ENCODE data around the gene TSPAN7. TPM values are rescaled to one million over a fixed set of nuclear protein-coding genes. Genes with fewer than 3 reads are reported as not detected.

Gene TSPAN7
- total RNA-seq, 1 experiment from 2014 or later: 1.7 TPM

- intact Hi-C loops (cut with micrococcal nuclease; ENCODE audit: unreplicated experiment): no loop called here
- H3K4me3 Mint-ChIP-seq (ENCODE audit: unreplicated experiment): no peak overlapping the region
- no peak overlapping the region for H3K27ac Mint-ChIP-seq (ENCODE audit: unreplicated experiment)
- ChIA-PET POLR2A (no interaction called here), CTCF (no interaction called here)
- TF ChIP-seq CTCF (IDR thresholded peaks at IDR 0.05; ENCODE audit: insufficient read depth in 1 of 2, low read depth in 1 of 2, low read length in 1 of 2, severe bottlenecking in 1 of 2, unreplicated experiment in 1 of 2): no peak
- no peaks in the 10 kb centered on the region for H3K4me1 Mint-ChIP-seq (ENCODE audit: low read depth, unreplicated experiment)
- DNase-seq: no peak
- H3K36me3 ChIP-seq (ENCODE audit: control insufficient read depth, insufficient read depth, low read length): no peaks in the 10 kb centered on the region
- H3K4me3 ChIP-seq (ENCODE audit: low read depth, low read length): no peak overlapping the region
- H3K9me3 Mint-ChIP-seq (ENCODE audit: unreplicated experiment): no peaks in the 10 kb centered on the region
- H3K27me3 Mint-ChIP-seq (ENCODE audit: insufficient read depth, unreplicated experiment): no peaks in the 10 kb centered on the region
- no peaks in the 10 kb centered on the region for H3K36me3 Mint-ChIP-seq (ENCODE audit: insufficient read depth, unreplicated experiment)
- H3K4me1 ChIP-seq: no peaks in the 10 kb centered on the region
- no peaks in the 10 kb centered on the region for H3K27me3 ChIP-seq (replicated peaks; ENCODE audit: control insufficient read depth, insufficient read depth, low read length)
- no peaks in the 10 kb centered on the region for H3K9me3 ChIP-seq
- BruUV-seq (replicated peaks): no TSS peak
Measured at GRCh38 chrX:38514016-38514854, 47.1 kb upstream of the TSPAN7 start.

GRCh38 chrX:38515291-38515690 lies 46.1 kb upstream of the TSPAN7 start:
- Mint-ChIP-seq H3K4me3 (ENCODE audit: unreplicated experiment) (no peak overlapping the region), H3K27ac (ENCODE audit: unreplicated experiment) (no peak overlapping the region), H3K27me3 (ENCODE audit: insufficient read depth, unreplicated experiment) (no peaks in the 10 kb centered on the region), H3K36me3 (ENCODE audit: insufficient read depth, unreplicated experiment) (no peaks in the 10 kb centered on the region), H3K9me3 (ENCODE audit: unreplicated experiment) (no peaks in the 10 kb centered on the region), H3K4me1 (ENCODE audit: low read depth, unreplicated experiment) (no peaks in the 10 kb centered on the region)
- ChIA-PET CTCF (no interaction called here), POLR2A (no interaction called here)
- BruUV-seq (replicated peaks): no TSS peak
- Histone ChIP-seq H3K36me3 (ENCODE audit: control insufficient read depth, insufficient read depth, low read length) (no peaks in the 10 kb centered on the region), H3K27me3 (replicated peaks; ENCODE audit: control insufficient read depth, insufficient read depth, low read length) (no peaks in the 10 kb centered on the region), H3K4me1 (no peaks in the 10 kb centered on the region), H3K9me3 (no peaks in the 10 kb centered on the region), H3K4me3 (ENCODE audit: low read depth, low read length) (no peak overlapping the region)
- intact Hi-C loops (cut with micrococcal nuclease; ENCODE audit: unreplicated experiment): no loop called here
- no peak for DNase-seq
- no peak for TF ChIP-seq CTCF (IDR thresholded peaks at IDR 0.05; ENCODE audit: insufficient read depth in 1 of 2, low read depth in 1 of 2, low read length in 1 of 2, severe bottlenecking in 1 of 2, unreplicated experiment in 1 of 2)

- POLR2A ChIA-PET: no interaction called here
- CTCF ChIA-PET: no interaction called here
Measured at GRCh38 chrX:38516196-38516774, 45.1 kb upstream of the TSPAN7 start.

More at GRCh38 chrX:38516196-38516774, 45.1 kb upstream of the TSPAN7 start:
- intact Hi-C loops (cut with micrococcal nuclease; ENCODE audit: unreplicated experiment): no loop called here
- Mint-ChIP-seq H3K9me3 (ENCODE audit: unreplicated experiment) (no peaks in the 10 kb centered on the region), H3K36me3 (ENCODE audit: insufficient read depth, unreplicated experiment) (no peaks in the 10 kb centered on the region), H3K27ac (ENCODE audit: unreplicated experiment) (no peak overlapping the region), H3K27me3 (ENCODE audit: insufficient read depth, unreplicated experiment) (no peaks in the 10 kb centered on the region), H3K4me1 (ENCODE audit: low read depth, unreplicated experiment) (no peaks in the 10 kb centered on the region), H3K4me3 (ENCODE audit: unreplicated experiment) (no peak overlapping the region)
- no TSS peak for BruUV-seq (replicated peaks)
- H3K9me3 ChIP-seq: no peaks in the 10 kb centered on the region
- no peaks in the 10 kb centered on the region for H3K4me1 ChIP-seq
- TF ChIP-seq CTCF (IDR thresholded peaks at IDR 0.05; ENCODE audit: insufficient read depth in 1 of 2, low read depth in 1 of 2, low read length in 1 of 2, severe bottlenecking in 1 of 2, unreplicated experiment in 1 of 2): no peak
- no peaks in the 10 kb centered on the region for H3K27me3 ChIP-seq (replicated peaks; ENCODE audit: control insufficient read depth, insufficient read depth, low read length)
- no peak for DNase-seq
- H3K4me3 ChIP-seq (ENCODE audit: low read depth, low read length): no peak overlapping the region
- H3K36me3 ChIP-seq (ENCODE audit: control insufficient read depth, insufficient read depth, low read length): no peaks in the 10 kb centered on the region

Data from Caco-2 (cell line).